ENCODE measurements around the gene TCIRG1. TPM values are rescaled to one million over a fixed set of nuclear protein-coding genes. Genes with fewer than 3 reads are reported as not detected.

The TCIRG1 gene
- total and polyA plus RNA-seq, 2 of the 13 experiments (the other 11 are each of a cell fraction or from before 2014, with no cell fraction given): 48.0 to 69.6 TPM

DNA sequence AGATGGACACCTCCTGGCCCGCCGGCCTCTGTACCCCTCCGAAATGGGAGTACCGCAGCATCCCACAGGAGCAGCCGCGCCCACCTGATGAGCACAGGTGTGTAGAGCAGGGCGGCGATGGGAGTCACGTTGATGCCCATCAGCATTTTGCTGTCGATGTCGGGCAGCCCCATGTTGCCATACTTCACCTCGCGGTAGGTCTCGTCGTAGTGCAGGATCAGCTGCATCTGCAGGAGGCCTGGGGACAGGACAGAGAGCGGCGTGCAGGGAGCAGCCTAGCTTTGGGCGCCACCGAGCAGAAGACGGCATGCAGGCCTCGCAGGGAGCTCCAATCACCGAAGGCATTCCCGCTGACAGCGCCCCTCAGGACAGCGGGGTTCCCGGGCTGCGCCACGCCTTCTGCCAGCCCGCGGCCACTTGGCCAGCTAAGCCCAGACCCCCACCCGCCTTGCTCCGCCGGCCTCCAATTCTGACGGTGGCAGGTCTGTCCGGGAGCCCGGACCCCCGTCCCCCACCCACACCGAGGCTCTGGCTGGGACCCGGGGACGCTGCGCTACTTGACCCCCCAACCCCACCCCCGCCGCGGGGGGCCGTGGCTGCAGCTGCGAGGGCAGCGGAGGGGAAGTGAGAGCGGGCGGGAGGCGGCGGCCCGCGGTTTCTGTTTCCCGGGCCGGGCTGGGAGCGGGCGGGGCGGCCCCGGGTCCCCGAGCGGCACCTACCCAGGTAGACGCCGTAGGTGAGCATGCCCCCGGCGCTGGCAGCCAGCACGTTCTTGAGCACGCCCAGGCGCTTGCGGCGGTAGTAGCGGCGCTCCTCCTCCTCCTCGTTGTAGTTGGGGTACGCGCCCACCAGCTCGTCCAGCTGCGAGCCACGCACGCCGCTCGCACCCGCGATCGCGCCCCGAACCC lies 35.6 kb upstream of the TCIRG1 start (continued):
- TF ChIP-seq, protein P1, sequence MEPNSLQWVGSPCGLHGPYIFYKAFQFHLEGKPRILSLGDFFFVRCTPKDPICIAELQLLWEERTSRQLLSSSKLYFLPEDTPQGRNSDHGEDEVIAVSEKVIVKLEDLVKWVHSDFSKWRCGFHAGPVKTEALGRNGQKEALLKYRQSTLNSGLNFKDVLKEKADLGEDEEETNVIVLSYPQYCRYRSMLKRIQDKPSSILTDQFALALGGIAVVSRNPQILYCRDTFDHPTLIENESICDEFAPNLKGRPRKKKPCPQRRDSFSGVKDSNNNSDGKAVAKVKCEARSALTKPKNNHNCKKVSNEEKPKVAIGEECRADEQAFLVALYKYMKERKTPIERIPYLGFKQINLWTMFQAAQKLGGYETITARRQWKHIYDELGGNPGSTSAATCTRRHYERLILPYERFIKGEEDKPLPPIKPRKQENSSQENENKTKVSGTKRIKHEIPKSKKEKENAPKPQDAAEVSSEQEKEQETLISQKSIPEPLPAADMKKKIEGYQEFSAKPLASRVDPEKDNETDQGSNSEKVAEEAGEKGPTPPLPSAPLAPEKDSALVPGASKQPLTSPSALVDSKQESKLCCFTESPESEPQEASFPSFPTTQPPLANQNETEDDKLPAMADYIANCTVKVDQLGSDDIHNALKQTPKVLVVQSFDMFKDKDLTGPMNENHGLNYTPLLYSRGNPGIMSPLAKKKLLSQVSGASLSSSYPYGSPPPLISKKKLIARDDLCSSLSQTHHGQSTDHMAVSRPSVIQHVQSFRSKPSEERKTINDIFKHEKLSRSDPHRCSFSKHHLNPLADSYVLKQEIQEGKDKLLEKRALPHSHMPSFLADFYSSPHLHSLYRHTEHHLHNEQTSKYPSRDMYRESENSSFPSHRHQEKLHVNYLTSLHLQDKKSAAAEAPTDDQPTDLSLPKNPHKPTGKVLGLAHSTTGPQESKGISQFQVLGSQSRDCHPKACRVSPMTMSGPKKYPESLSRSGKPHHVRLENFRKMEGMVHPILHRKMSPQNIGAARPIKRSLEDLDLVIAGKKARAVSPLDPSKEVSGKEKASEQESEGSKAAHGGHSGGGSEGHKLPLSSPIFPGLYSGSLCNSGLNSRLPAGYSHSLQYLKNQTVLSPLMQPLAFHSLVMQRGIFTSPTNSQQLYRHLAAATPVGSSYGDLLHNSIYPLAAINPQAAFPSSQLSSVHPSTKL (CRISPR knock-in tag; IDR thresholded peaks at IDR 0.05): no peak; the same call in 1 of the 2 replicates
- TF ChIP-seq, protein P2, sequence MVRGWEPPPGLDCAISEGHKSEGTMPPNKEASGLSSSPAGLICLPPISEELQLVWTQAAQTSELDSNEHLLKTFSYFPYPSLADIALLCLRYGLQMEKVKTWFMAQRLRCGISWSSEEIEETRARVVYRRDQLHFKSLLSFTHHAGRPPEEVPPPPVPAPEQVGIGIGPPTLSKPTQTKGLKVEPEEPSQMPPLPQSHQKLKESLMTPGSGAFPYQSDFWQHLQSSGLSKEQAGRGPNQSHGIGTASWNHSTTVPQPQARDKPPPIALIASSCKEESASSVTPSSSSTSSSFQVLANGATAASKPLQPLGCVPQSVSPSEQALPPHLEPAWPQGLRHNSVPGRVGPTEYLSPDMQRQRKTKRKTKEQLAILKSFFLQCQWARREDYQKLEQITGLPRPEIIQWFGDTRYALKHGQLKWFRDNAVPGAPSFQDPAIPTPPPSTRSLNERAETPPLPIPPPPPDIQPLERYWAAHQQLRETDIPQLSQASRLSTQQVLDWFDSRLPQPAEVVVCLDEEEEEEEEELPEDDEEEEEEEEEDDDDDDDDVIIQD (CRISPR knock-in tag; IDR thresholded peaks at IDR 0.05; ENCODE audit: low read depth): no peak
- TF ChIP-seq SKI (IDR thresholded peaks at IDR 0.05; ENCODE audit: partially characterized antibody): no peak
- 0 out of 2 replicates have a peak, but pooled peaks have one; percentile 9 for TF ChIP-seq EEA1 (CRISPR knock-in tag; IDR thresholded peaks at IDR 0.05; ENCODE audit: borderline replicate concordance)
- TF ChIP-seq, protein P3, sequence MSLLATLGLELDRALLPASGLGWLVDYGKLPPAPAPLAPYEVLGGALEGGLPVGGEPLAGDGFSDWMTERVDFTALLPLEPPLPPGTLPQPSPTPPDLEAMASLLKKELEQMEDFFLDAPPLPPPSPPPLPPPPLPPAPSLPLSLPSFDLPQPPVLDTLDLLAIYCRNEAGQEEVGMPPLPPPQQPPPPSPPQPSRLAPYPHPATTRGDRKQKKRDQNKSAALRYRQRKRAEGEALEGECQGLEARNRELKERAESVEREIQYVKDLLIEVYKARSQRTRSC (CRISPR knock-in tag; IDR thresholded peaks at IDR 0.05; ENCODE audit: low read depth): no peak
- no peak for TF ChIP-seq EHMT2 (IDR thresholded peaks at IDR 0.05; ENCODE audit: borderline replicate concordance, low read depth, low read length)
- TF ChIP-seq HDAC2 (CRISPR knock-in tag; IDR thresholded peaks at IDR 0.05): no peak
- no peak for TF ChIP-seq ONECUT2 (CRISPR knock-in tag; IDR thresholded peaks at IDR 0.05)
- no peak for TF ChIP-seq ZKSCAN5 (CRISPR knock-in tag; IDR thresholded peaks at IDR 0.05)
- TF ChIP-seq ZNF616 (CRISPR knock-in tag; IDR thresholded peaks at IDR 0.05; ENCODE audit: low read depth): no peak
- TF ChIP-seq ZNF674 (CRISPR knock-in tag; IDR thresholded peaks at IDR 0.05; ENCODE audit: low read depth): no peak
- no peak for TF ChIP-seq ELF1 (CRISPR knock-in tag; IDR thresholded peaks at IDR 0.05)
- TF ChIP-seq MAFG (CRISPR knock-in tag; IDR thresholded peaks at IDR 0.05): no peak
- no peak for TF ChIP-seq PCBP2 (optimal IDR thresholded peaks at IDR 0.05; ENCODE audit: low read depth, low read length, poor library complexity, severe bottlenecking)
- TF ChIP-seq SMAD9 (CRISPR knock-in tag; IDR thresholded peaks at IDR 0.05): no peak
- TF ChIP-seq NFE2 (CRISPR knock-in tag; IDR thresholded peaks at IDR 0.05): no peak
- TF ChIP-seq, protein P4, sequence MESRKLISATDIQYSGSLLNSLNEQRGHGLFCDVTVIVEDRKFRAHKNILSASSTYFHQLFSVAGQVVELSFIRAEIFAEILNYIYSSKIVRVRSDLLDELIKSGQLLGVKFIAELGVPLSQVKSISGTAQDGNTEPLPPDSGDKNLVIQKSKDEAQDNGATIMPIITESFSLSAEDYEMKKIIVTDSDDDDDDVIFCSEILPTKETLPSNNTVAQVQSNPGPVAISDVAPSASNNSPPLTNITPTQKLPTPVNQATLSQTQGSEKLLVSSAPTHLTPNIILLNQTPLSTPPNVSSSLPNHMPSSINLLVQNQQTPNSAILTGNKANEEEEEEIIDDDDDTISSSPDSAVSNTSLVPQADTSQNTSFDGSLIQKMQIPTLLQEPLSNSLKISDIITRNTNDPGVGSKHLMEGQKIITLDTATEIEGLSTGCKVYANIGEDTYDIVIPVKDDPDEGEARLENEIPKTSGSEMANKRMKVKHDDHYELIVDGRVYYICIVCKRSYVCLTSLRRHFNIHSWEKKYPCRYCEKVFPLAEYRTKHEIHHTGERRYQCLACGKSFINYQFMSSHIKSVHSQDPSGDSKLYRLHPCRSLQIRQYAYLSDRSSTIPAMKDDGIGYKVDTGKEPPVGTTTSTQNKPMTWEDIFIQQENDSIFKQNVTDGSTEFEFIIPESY (CRISPR knock-in tag; IDR thresholded peaks at IDR 0.05): peak; percentile 89
- TF ChIP-seq KMT2B (CRISPR knock-in tag; IDR thresholded peaks at IDR 0.05): no peak
- TF ChIP-seq XBP1 (CRISPR knock-in tag; IDR thresholded peaks at IDR 0.05): no peak
- no peak for TF ChIP-seq ARNTL (CRISPR knock-in tag; IDR thresholded peaks at IDR 0.05)
- no peak for TF ChIP-seq KLF12 (CRISPR knock-in tag; IDR thresholded peaks at IDR 0.05; ENCODE audit: borderline replicate concordance)
- TF ChIP-seq RCOR2 (CRISPR knock-in tag; IDR thresholded peaks at IDR 0.05): no peak

Data from HepG2 (cell line).